ENCODE results near the gene FUZ. TPM values are rescaled to one million over a fixed set of nuclear protein-coding genes. Genes with fewer than 3 reads are reported as not detected.

FUZ gene
- total RNA-seq, 1 experiment from 2014 or later, result 1.1 TPM

GRCh38 chr19:49833599-49833998 lies 20.5 kb upstream of the FUZ start:
- peaks cover 25 to 38% of the 10 kb centered on the region in 2 experiments for H3K36me3 ChIP-seq (ENCODE audit: control insufficient read depth in 1 of 2, insufficient read depth in 2 of 2, low read length in 2 of 2)
- no peak for TF ChIP-seq FOSL1 (IDR thresholded peaks at IDR 0.05; ENCODE audit: low read depth)
- no peak for TF ChIP-seq EZH2 (IDR thresholded peaks at IDR 0.05)
- no peak for TF ChIP-seq RAD21 (IDR thresholded peaks at IDR 0.05; ENCODE audit: low read depth)
- TF ChIP-seq CBX3 (IDR thresholded peaks at IDR 0.05; ENCODE audit: low read depth), result no peak
- no peak for TF ChIP-seq ATF3 (IDR thresholded peaks at IDR 0.05)
- TF ChIP-seq YY1 (IDR thresholded peaks at IDR 0.05; ENCODE audit: extremely low read depth, insufficient replicate concordance, low read depth, low read length), result no peak
- TF ChIP-seq JUND (IDR thresholded peaks at IDR 0.05), result no peak
- no peak for TF ChIP-seq POLR2AphosphoS5 (IDR thresholded peaks at IDR 0.05; ENCODE audit: low read depth, low read length)
- no peak for TF ChIP-seq MAX (IDR thresholded peaks at IDR 0.05)
- TF ChIP-seq ZNF274 (IDR thresholded peaks at IDR 0.05; ENCODE audit: low read depth, low read length), result no peak
- TF ChIP-seq SP1 (IDR thresholded peaks at IDR 0.05; ENCODE audit: low read depth), result no peak
- TF ChIP-seq POLR2A (IDR thresholded peaks at IDR 0.05; ENCODE audit: borderline replicate concordance, extremely low read depth, insufficient read depth, insufficient read length), result no peak
- TF ChIP-seq ZFX (IDR thresholded peaks at IDR 0.05), result no peak
- no peak for TF ChIP-seq EZH2phosphoT487 (IDR thresholded peaks at IDR 0.05; ENCODE audit: borderline replicate concordance)
- TF ChIP-seq ELF1 (IDR thresholded peaks at IDR 0.05; ENCODE audit: borderline replicate concordance, low read depth), result no peak
- no peak for TF ChIP-seq CEBPB (IDR thresholded peaks at IDR 0.05; ENCODE audit: low read depth)
- no peak for TF ChIP-seq TCF7L2 (IDR thresholded peaks at IDR 0.05; ENCODE audit: borderline replicate concordance, extremely low read depth, insufficient read depth, insufficient read length)
- TF ChIP-seq REST (IDR thresholded peaks at IDR 0.05; ENCODE audit: low read depth), result no peak
- CTCF ChIA-PET, result no interaction called here

More at GRCh38 chr19:49833599-49833998, 20.5 kb upstream of the FUZ start:
- H4K20me1 ChIP-seq (ENCODE audit: insufficient read depth), result no peaks in the 10 kb centered on the region
- H3K27me3 ChIP-seq (ENCODE audit: insufficient read depth, low read length), result no peaks in the 10 kb centered on the region
- no peaks in the 10 kb centered on the region for H3K9me3 ChIP-seq (ENCODE audit: control insufficient read depth in 1 of 2, insufficient read depth in 1 of 2, low read depth in 1 of 2, low read length in 2 of 2)
- BruUV-seq (replicated peaks), result no TSS peak
- no peak overlapping the region for H3K27ac ChIP-seq (ENCODE audit: low read depth, low read length)
- RAD21 ChIA-PET (ENCODE audit: low non-redundant PET in 1 of 2, low total read pairs in 2 of 2, uncharacterized antibody in 2 of 2, unreplicated experiment in 2 of 2), result no interaction called here
- H3K4me3 ChIP-seq (replicated peaks in 1 of 2; ENCODE audit: low read depth in 1 of 2, low read length in 2 of 2), result no peak overlapping the region
- H3K4me1 ChIP-seq (ENCODE audit: control insufficient read depth in 1 of 2, insufficient read depth in 2 of 2, low read length in 2 of 2), result no peaks in the 10 kb centered on the region
- intact Hi-C loops (cut with micrococcal nuclease), result no loop called here
- H3K4me2 ChIP-seq (ENCODE audit: low read length), result no peak overlapping the region
- ATAC-seq (no peak), DNase-seq (ENCODE audit: low read depth, low spot score) (no peak)
- H3K9me2 ChIP-seq (ENCODE audit: insufficient read depth), result no peaks in the 10 kb centered on the region
- no peaks in the 10 kb centered on the region for H3K79me2 ChIP-seq (ENCODE audit: insufficient read depth, low read length)
- no peak overlapping the region for H2AFZ ChIP-seq (ENCODE audit: low read depth, low read length, poor library complexity, severe bottlenecking)
- no peak overlapping the region for H3K9ac ChIP-seq (ENCODE audit: low read length)
- POLR2A ChIA-PET, result no interaction called here

Measured in HCT116 (cell line).